OCI-LY1 (cell line): Measurements from ENCODE around the gene LRMDA.

Experiments used
- CTCF ChIP-seq: fragments of 200-600 bp; sonication (generic), shearing (Covaris generic); IDR thresholded peaks from 2 replicates; pipeline ENCODE4 v1.5.1; 2017; ENCODE audit warnings: mild to moderate bottlenecking, antibody characterized with exemption, low read length, moderate library complexity, mixed read lengths
- EZH2 ChIP-seq: fragments of 200-600 bp; sonication (generic), shearing (Covaris generic); IDR thresholded peaks from 2 replicates; pipeline ENCODE4 v1.8.0; 2017; ENCODE audit warnings: borderline replicate concordance, mixed run types, mild to moderate bottlenecking, antibody characterized with exemption, low read length, moderate library complexity, mixed read lengths

- TF ChIP-seq CTCF (no peak), EZH2 (no peak)
These were observed 1145.0 kb downstream of the LRMDA start for GRCh38 chr10:76576276-76576962.
